ENCODE results near the gene WDR38.

The WDR38 gene

DNA sequence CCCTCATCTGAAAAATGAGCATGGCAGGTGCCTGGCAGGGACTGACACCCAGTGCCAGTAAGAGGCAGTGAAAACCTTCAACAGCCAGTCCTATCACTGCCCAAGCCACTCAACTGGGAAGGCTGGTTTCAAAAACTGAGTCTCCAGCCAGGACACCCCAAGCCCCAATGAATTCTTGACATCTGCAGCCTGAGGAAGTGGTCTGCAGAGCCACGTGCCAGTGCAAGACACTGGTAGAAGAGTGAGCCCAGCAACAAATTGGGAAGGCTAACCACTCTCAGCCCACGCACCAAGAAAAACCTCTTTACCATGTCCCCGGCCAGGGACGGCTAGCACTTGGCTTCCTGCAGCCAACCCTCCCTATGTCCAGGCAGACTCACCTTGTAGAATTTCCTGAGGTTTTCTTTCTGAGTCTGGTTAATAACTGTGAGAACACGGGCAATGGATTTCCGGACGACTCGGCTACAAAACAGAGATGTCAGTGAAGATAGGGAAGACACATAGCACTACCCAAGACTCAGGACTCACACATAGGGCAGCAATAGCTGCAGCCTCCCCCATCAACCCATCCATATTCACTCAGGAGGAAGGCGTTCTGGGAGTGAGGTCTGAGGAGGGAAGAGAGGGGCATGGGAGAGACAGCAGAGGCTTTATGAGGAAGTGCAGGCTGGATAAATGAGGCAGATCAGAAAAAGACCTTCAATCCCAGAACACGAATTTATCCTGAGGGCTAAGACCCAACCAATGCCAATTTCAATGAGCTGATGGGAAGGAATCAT lies 6.7 kb downstream of the WDR38 start:
- DNase-seq = no peak

GRCh38 chr9:124860582-124861341 lies 7.5 kb downstream of the WDR38 start:
- DNase-seq = no peak

DNA sequence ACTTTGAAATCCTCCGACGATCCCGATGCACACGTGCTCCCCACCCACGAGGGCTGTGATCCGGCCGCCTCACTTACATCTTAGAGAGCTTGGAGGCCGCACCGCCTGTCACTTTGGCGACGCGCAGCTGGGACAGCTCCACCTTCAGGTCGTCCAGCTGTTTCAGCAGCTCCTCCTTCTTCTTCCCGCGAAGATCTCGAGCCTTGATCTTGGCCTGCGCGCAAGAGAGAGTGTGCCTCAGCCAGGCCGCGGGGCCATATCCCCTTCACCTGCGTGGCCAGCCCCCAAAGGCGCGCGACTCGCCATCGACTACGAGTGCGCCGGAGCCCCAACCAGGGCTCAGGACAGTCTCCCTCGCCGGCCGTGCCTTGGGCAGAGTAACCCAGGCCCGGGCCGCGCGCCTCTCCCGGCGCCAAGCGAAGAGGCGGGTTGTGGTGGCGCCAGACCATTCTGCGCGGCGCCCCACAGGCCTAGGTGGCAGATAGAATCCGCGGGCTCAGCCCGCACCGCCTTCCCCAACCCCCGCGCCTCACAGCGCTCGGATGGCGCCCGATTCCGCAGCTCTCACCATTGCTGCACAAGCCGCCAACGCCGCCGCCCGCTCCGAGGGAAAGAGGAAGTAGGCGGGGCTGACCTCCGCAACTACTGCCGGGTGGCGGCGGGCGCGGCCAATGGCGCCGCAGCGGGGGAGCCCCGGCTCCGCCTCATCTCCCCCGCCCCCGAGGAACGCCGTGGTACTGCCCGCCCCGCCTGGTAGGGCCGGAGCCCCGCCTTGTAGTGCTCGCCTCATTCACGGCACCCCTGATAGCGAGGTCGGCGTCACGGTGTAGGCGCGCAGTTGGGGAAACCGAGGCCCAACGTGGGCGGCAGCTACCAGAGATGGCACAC lies 8.3 kb downstream of the WDR38 start, which contains the start of the genes ARPC5L and RPL35:
Gene ARPC5L (plus strand): TSS at position 789 of the 888 bp plus-strand sequence. CDS start 7,161 bp downstream, outside the sequence.
Gene RPL35 (minus strand): TSS at position 616 of the 888 bp plus-strand sequence. CDS start 45 bp downstream, at position 571.
- DNase-seq = peak; percentile 97

GRCh38 chr9:124863371-124863871 lies 10.2 kb downstream of the WDR38 start:
- DNase-seq = no peak

GRCh38 chr9:124868511-124869465 lies 15.5 kb downstream of the WDR38 start:
- peak; percentile 92 for DNase-seq

- peak; percentile 48 for DNase-seq
Observed at GRCh38 chr9:124869466-124869985, 16.3 kb downstream of the WDR38 start.

GRCh38 chr9:124869986-124870560 lies 16.8 kb downstream of the WDR38 start:
- DNase-seq = peak; percentile 85

- DNase-seq = no peak
Observed at GRCh38 chr9:124870723-124871122, 17.5 kb downstream of the WDR38 start.

DNA sequence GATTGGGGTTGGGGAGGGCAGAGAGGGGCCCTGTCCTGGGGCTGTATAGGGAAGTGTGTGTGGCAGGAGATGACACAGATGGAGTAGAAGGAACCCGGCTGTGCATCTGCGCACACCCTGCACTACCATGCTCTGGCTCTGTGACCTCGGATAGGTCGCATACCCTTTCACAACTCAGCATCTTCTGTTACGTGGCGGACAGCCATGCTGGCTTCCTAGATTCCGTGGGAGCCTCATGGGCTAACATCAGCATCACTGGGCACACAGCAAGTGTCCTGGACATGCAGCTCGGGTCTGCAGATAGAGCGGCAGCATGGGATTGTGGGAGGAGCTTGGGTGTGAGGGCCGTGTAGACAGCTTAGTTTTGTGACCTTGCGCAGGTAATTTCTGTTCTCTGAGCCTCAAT lies 17.9 kb downstream of the WDR38 start:
- no peak for DNase-seq

- no peak for DNase-seq
Observed at GRCh38 chr9:124873664-124874063, 20.4 kb downstream of the WDR38 start.

DNA sequence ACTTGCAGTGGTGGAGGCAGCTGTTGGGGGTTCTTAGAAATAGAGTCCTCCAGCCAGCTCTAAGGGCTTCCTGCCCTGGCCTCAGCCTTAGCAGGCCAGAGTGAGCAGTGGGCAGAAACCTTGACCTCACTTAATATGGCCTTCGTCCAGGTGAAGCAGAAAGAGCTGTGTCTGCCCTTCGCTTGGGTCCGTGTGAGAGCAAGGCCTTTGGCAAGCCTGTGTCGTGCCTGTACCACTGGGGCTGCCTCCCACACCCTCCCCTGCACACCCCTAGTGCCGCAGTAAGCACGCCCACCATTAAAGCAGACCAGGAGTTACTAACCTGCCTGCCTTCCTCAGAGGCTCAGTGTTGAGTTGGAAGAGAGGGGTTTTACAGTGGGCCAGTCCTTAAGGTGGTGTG lies 22.2 kb downstream of the WDR38 start:
- no peak for DNase-seq

DNA sequence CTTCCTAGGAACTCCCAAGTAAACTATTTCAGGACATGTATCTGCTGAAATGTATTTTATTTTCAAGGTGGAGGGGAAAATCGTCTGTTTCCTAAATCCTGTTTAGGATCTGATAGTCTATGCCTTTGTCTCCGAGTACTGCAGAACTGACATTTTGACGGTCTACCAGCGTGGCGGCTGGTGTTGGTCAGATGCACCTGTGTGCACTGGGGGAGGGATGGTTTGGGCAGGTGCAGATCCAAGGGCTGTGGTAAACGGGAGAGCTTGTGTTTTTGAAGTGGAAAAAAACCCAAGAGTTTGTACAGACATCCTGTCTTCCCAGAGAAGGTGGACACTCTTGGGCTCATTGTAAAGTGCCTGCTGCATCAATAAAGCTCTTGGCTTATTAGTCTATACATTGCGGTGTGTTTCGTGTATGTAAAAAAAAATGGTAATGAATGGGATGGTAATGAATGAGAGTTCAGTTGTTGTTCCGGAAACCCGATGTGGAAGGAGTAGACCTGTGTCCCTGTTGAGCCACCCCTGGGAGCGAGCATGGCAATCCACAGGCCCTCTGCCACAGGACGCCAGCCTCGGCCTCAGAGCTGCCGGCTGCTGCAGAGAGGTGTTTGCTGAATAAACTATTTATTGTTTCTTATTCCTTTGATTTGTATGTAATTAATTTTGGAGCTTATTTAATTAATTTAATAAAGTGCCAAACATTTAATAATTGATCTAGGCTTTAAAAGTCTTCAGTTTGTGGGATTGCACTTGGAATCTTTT lies 23.9 kb downstream of the WDR38 start:
- DNase-seq = no peak

- no peak for DNase-seq
Observed at GRCh38 chr9:124878021-124878420, 24.8 kb downstream of the WDR38 start.

- DNase-seq = no peak
Observed at GRCh38 chr9:124878518-124878917, 25.3 kb downstream of the WDR38 start.

GRCh38 chr9:124879226-124879625 lies 26.0 kb downstream of the WDR38 start:
- no peak for DNase-seq

GRCh38 chr9:124880501-124880900 lies 27.2 kb downstream of the WDR38 start:
- no peak for DNase-seq

- DNase-seq = no peak
Observed at GRCh38 chr9:124881138-124881743, 28.0 kb downstream of the WDR38 start.

- no peak for DNase-seq
Observed at GRCh38 chr9:124882231-124882630, 29.0 kb downstream of the WDR38 start.

- DNase-seq = no peak
Observed at GRCh38 chr9:124884376-124884775, 31.1 kb downstream of the WDR38 start.

- no peak for DNase-seq
Observed at GRCh38 chr9:124885551-124885950, 32.3 kb downstream of the WDR38 start.

Measured in CD4-positive, alpha-beta T cell treated with Interleukin-17A for 4 hours (primary cell).